ENCODE results near the gene POGZ. TPM values are rescaled to one million over a fixed set of nuclear protein-coding genes. Genes with fewer than 3 reads are reported as not detected.

Gene POGZ
- total RNA-seq, 1 donor from 2014 or later, result 105 TPM

GRCh38 chr1:151406176-151406575 is 53.1 kb downstream of the POGZ start:
- no peak for TF ChIP-seq CTCF (IDR thresholded peaks at IDR 0.05)
- peaks cover 69% of the 10 kb centered on the region for H3K36me3 Mint-ChIP-seq (ENCODE audit: unreplicated experiment)
- H3K27me3 Mint-ChIP-seq (ENCODE audit: unreplicated experiment), result no peaks in the 10 kb centered on the region
- H3K4me3 Mint-ChIP-seq (ENCODE audit: unreplicated experiment), result no peak overlapping the region
- H3K4me1 Mint-ChIP-seq (ENCODE audit: unreplicated experiment), result peaks cover 6% of the 10 kb centered on the region
- no peak overlapping the region for H3K27ac Mint-ChIP-seq (ENCODE audit: unreplicated experiment)
- no peak for DNase-seq (ENCODE audit: extremely low spot score, unreplicated experiment)
- no peaks in the 10 kb centered on the region for H3K9me3 Mint-ChIP-seq (ENCODE audit: unreplicated experiment)

GRCh38 chr1:151405187-151405951 is 53.9 kb downstream of the POGZ start:
- no peak for DNase-seq (ENCODE audit: extremely low spot score, unreplicated experiment)
- TF ChIP-seq CTCF (IDR thresholded peaks at IDR 0.05), result no peak
- Mint-ChIP-seq H3K9me3 (ENCODE audit: unreplicated experiment) (no peaks in the 10 kb centered on the region), H3K4me1 (ENCODE audit: unreplicated experiment) (peaks cover 12% of the 10 kb centered on the region), H3K36me3 (ENCODE audit: unreplicated experiment) (peaks cover 66% of the 10 kb centered on the region), H3K27ac (ENCODE audit: unreplicated experiment) (no peak overlapping the region), H3K27me3 (ENCODE audit: unreplicated experiment) (no peaks in the 10 kb centered on the region), H3K4me3 (ENCODE audit: unreplicated experiment) (no peak overlapping the region)

GRCh38 chr1:151403612-151404011 is 55.7 kb downstream of the POGZ start:
- Mint-ChIP-seq H3K4me3 (ENCODE audit: unreplicated experiment) (no peak overlapping the region), H3K36me3 (ENCODE audit: unreplicated experiment) (peaks cover 55% of the 10 kb centered on the region), H3K4me1 (ENCODE audit: unreplicated experiment) (peaks cover 18% of the 10 kb centered on the region), H3K27me3 (ENCODE audit: unreplicated experiment) (no peaks in the 10 kb centered on the region), H3K9me3 (ENCODE audit: unreplicated experiment) (no peaks in the 10 kb centered on the region), H3K27ac (ENCODE audit: unreplicated experiment) (peak overlapping the region; percentile 57)
- TF ChIP-seq CTCF (IDR thresholded peaks at IDR 0.05), result no peak
- DNase-seq (ENCODE audit: extremely low spot score, unreplicated experiment), result no peak

- Mint-ChIP-seq H3K27me3 (ENCODE audit: unreplicated experiment) (no peaks in the 10 kb centered on the region), H3K27ac (ENCODE audit: unreplicated experiment) (no peak overlapping the region), H3K9me3 (ENCODE audit: unreplicated experiment) (no peaks in the 10 kb centered on the region), H3K4me3 (ENCODE audit: unreplicated experiment) (no peak overlapping the region), H3K4me1 (ENCODE audit: unreplicated experiment) (peaks cover 18% of the 10 kb centered on the region), H3K36me3 (ENCODE audit: unreplicated experiment) (peaks cover 52% of the 10 kb centered on the region)
- no peak for DNase-seq (ENCODE audit: extremely low spot score, unreplicated experiment)
- TF ChIP-seq CTCF (IDR thresholded peaks at IDR 0.05), result no peak
Observed at GRCh38 chr1:151402764-151403163, 56.5 kb downstream of the POGZ start.

- H3K36me3 Mint-ChIP-seq (ENCODE audit: unreplicated experiment), result peaks cover 45% of the 10 kb centered on the region
- TF ChIP-seq CTCF (IDR thresholded peaks at IDR 0.05), result no peak
- H3K9me3 Mint-ChIP-seq (ENCODE audit: unreplicated experiment), result no peaks in the 10 kb centered on the region
- H3K4me1 Mint-ChIP-seq (ENCODE audit: unreplicated experiment), result peaks cover 18% of the 10 kb centered on the region
- DNase-seq (ENCODE audit: extremely low spot score, unreplicated experiment), result no peak
- peak overlapping the region; percentile 44 for H3K4me3 Mint-ChIP-seq (ENCODE audit: unreplicated experiment)
- H3K27ac Mint-ChIP-seq (ENCODE audit: unreplicated experiment), result peak overlapping the region; percentile 27
- H3K27me3 Mint-ChIP-seq (ENCODE audit: unreplicated experiment), result no peaks in the 10 kb centered on the region
Observed at GRCh38 chr1:151401860-151402259, 57.4 kb downstream of the POGZ start.

All from osteocyte (in vitro differentiated cells).